Activated CD4-positive, alpha-beta memory T cell treated with anti-CD3 and anti-CD28 coated beads, Interleukin-2, amount 10 ng/mL, durations not matched to agents 7 days and 5 days (primary cell): ENCODE measurements around the gene ADRM1. TPM values are rescaled to one million over a fixed set of nuclear protein-coding genes. Genes with fewer than 3 reads are reported as not detected.

Source experiments
- CTCF ChIA-PET: fragments of 350-600 bp; sonication (Branson Sonifier 250); formaldehyde crosslinking; loops from one replicate; lab custom pipeline; 2021; ENCODE audit warnings: antibody characterized with exemption, inconsistent platforms; lab: Charles Lee
- POLR2A ChIA-PET: fragments of 350-600 bp; sonication (Branson Sonifier 250); formaldehyde crosslinking; loops from one replicate; lab custom pipeline; 2021; ENCODE audit warnings: antibody characterized with exemption; lab: Charles Lee
- DNase-seq: peaks from one replicate; pipeline ENCODE4 v3.0.0-alpha.2; 2020
- H3K27ac Mint-ChIP-seq: one replicate; pipeline ENCODE4 v1.8.0; 2021; ENCODE audit warnings: mild to moderate bottlenecking, mixed read lengths
- H3K27me3 Mint-ChIP-seq: one replicate; pipeline ENCODE4 v1.8.0; 2021; ENCODE audit warnings: mixed read lengths
- H3K36me3 Mint-ChIP-seq: one replicate; pipeline ENCODE4 v1.8.0; 2021; ENCODE audit warnings: low read depth, mixed read lengths
- H3K4me1 Mint-ChIP-seq: one replicate; pipeline ENCODE4 v1.8.0; 2021; ENCODE audit warnings: mixed read lengths
- H3K4me3 Mint-ChIP-seq: one replicate; pipeline ENCODE4 v1.8.0; 2021; ENCODE audit warnings: mild to moderate bottlenecking, mixed read lengths
- H3K9me3 Mint-ChIP-seq: one replicate; pipeline ENCODE4 v1.8.0; 2021; ENCODE audit warnings: mixed read lengths
- total RNA-seq, 2 experiments: library from RNA; stranded (reverse); gene quantifications; one replicate each; pipeline ENCODE4 v1.2.3, GENCODE V29; 2021

The ADRM1 gene
- total RNA-seq, 2 experiments from 2014 or later: 90.1 to 91.0 TPM

DNA sequence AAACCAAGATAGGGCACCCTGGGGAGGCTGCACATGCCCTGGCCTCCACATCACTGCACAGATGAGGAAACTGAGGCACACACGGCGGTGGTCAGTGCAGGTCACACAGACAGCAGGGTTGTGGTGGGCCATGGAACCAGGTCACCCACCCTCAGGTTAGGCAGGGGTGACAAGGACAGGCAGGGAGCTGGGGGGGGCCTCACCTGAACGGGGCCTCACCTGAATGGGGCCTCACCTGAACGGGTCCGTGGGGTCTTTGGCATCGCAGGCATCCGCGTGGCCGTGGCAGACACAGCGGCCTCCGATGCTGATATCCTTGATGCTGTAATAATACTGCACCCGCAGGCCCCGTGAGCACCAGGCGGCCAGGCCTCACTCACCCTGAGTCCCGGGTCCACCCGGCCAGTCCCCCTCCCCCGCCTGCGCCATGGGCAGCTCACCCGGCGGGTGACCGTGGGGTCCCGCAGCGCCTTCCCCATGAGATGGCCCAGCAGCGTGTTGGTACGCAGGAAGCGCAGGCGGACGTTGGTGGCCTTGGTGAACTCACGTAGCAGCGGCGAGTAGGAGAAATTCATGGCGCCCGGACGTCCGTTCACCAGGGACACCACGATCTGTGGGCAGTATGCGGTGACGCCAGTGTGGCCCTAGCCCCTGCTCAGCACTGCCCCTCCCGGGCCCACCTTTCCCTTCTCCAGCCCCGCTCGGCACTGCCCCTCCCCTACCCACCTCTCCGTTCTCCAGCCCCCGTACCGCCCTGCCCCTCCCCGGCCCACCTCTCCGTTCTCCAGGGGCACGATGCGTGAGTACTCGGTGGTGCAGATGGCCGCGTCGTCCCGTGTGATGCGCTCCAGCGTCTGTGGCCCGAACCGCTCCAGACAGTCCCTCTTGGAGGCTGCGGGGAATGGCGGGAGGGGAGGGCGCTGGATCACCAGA is 48.9 kb downstream of the ADRM1 start:
- peaks cover 11% of the 10 kb centered on the region for H3K9me3 Mint-ChIP-seq
- CTCF ChIA-PET: no interaction called here
- POLR2A ChIA-PET: no interaction called here

DNA sequence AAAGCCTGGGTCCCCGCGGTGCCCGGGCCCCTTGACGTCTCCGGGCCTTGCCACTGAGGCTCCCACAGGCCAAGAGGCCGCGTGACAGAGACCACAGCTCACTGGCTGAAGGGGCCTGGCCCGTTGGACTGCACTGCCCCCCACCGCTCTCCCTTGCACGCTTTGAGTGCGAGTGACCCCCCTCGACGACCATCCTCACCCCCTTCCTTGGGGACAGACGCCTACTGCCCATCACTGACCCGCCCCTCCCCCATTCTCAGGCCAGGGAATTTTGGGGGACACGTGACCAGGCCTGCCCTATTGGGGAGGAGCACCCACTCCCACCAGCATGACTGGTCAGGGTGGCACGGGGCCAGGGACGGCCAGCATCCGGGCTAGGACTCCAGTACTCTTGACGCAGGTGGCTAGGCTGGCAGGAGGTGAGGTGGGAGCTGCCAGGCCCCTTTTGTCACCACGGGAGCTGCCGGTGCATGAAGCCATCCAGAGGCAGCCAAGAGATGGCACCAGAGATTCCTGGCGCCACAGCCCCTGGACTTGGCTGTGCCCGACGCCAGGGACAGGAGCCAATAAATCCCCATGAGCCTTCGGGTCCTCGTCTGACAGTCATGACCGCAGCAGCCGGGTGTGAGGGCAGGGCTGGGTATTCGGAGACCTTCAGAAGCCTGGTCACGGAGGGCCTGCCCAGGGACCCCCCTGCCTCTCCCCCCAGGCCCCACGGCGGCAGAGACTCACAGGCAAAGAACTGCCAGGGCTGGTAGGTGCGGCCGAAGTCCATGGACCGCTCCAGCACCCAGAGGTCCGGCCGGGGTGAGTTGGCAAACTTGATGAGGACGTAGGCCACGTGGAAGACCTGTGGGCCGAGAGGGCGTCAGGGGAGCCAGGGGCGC is 49.8 kb downstream of the ADRM1 start:
- no peaks in the 10 kb centered on the region for H3K36me3 Mint-ChIP-seq
- no peak for DNase-seq
- H3K4me1 Mint-ChIP-seq: no peaks in the 10 kb centered on the region
- ChIA-PET POLR2A (no interaction called here), CTCF (no interaction called here)
- peaks cover 11% of the 10 kb centered on the region for H3K9me3 Mint-ChIP-seq
- H3K4me3 Mint-ChIP-seq: no peak overlapping the region
- no peaks in the 10 kb centered on the region for H3K27me3 Mint-ChIP-seq
- H3K27ac Mint-ChIP-seq: no peak overlapping the region

More for the DNA sequence above, 48.9 kb downstream of the ADRM1 start:
- Mint-ChIP-seq H3K36me3 (no peaks in the 10 kb centered on the region), H3K4me3 (no peak overlapping the region), H3K4me1 (no peaks in the 10 kb centered on the region), H3K27ac (no peak overlapping the region), H3K27me3 (no peaks in the 10 kb centered on the region)
- DNase-seq: no peak

DNA sequence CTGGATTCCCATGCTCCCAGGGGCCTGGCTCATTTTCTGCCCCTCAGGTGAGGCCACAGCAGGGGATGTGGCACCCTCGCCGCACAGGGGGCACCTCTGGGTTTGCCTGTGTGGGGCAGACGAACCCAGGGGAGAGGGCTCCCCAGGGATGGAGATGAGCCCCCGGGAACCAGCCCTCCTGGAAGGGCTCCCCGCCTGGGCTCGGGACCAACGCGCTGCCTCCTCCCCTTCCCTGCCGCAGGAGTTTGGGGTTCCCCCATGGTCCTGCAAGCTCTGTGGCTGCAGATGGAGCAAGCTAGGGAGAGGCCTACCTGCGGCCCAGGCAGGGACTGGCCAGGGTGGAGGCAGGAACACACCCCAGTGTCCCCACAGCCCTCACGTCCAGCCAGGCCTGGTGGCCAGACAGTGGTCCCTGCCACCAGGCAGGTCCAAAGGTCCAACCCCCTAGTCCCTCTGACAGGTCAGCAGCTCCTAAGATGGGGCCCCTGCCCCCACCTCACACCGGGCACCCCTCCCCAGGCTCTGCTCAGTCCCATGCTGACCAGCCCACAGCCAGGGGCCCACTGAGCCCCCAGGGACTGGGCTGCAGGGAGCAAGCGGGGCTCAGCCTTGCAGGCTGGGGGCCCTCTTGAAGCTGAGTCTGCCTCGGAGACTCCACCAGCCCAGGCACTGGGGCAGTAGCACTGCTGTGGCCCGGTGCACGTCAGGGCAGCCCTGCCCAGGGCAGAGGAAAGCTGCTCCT is 50.7 kb downstream of the ADRM1 start:
- Mint-ChIP-seq H3K27me3 (no peaks in the 10 kb centered on the region), H3K36me3 (no peaks in the 10 kb centered on the region), H3K27ac (no peak overlapping the region), H3K9me3 (peaks cover 6% of the 10 kb centered on the region), H3K4me3 (no peak overlapping the region), H3K4me1 (no peaks in the 10 kb centered on the region)
- ChIA-PET CTCF (no interaction called here), POLR2A (no interaction called here)
- no peak for DNase-seq

DNA sequence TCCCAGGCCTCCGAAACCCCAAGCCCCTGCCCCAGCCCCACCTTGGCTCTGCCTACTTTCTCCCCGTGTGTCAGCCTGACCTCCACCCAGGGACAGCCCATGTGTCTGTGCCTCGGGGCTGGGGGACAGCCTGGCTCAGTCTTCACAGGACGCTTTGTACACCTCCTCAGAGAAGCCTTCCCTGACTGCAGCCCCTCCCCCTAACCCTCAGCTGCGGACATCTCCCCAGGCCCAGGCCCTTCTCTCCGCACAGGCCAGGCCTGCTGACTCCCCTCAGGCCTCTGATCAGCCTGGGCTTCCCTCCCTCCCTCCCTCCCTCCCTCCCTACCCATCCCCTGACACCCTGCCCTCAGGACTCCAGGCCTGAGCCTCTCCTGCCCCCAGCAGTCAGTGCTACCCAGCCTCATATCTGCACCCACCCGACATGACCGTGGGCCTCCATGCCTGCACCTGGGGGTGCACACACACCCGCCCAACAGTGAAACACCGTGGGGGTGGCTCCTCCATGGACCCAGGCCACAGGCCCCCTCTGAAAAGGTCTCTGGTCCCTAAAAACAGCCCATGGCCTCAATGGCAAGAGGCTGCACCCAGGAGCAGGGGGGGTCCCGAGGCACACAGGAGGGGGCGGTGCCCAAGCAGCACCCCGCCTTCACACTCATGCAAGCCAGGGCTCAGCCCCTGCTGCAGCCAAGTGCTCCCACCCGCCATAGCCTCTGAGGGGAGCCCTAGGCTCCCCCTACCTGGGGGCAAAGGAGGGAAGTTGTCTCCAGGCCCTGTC is 51.4 kb downstream of the ADRM1 start:
- ChIA-PET CTCF (no interaction called here), POLR2A (no interaction called here)
- no peaks in the 10 kb centered on the region for H3K36me3 Mint-ChIP-seq
- H3K27ac Mint-ChIP-seq: no peak overlapping the region
- peaks cover 2% of the 10 kb centered on the region for H3K9me3 Mint-ChIP-seq
- H3K4me1 Mint-ChIP-seq: no peaks in the 10 kb centered on the region
- no peak overlapping the region for H3K4me3 Mint-ChIP-seq
- no peak for DNase-seq
- no peaks in the 10 kb centered on the region for H3K27me3 Mint-ChIP-seq

DNA sequence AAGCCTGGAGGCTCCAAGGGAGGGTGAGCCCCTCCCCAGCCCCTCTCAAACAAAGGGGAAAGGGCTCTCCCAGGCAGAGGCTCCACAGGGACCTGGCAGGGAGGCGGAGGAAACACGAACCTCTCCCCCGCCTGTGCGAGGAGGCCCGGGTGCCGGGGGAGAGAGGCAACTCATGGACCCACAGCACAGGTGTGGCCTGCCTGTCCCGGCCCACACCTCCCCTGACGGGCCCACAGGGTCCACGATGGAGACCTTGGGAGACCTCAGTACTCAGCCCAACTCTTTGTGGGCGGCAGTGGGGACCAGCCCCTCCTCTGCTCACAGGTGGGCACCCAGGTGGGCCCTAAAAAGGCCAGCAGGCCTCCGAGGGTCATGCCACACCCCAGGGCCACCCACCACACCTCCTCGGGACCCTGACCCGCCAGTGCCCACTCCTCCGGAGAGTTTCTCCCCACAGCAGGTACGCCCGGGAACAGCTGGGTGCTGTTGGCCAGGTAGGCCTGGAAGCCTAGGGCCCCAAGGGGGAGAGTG is 52.1 kb downstream of the ADRM1 start:
- POLR2A ChIA-PET: no interaction called here
- H3K27me3 Mint-ChIP-seq: no peaks in the 10 kb centered on the region

DNA sequence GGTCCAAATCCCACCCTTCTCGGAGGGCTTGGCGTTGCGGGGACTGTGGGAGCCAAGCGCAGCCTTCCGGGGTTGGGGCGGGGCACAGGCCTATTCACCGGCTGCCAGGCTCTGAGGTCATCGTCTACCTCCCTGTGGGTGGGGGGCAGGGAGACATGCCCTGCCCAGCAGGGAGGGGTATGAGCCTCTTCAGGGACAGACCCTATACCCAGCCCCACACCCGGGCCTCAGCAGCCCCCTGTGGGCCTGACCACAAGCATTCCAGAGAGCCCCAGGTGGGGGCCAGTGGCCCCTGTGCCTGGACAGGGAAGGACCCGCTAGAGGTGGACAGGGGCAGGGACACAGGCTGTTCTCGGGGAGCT is 52.7 kb downstream of the ADRM1 start:
- H3K4me1 Mint-ChIP-seq: no peaks in the 10 kb centered on the region
- H3K27ac Mint-ChIP-seq: no peak overlapping the region
- no peaks in the 10 kb centered on the region for H3K36me3 Mint-ChIP-seq
- H3K27me3 Mint-ChIP-seq: no peaks in the 10 kb centered on the region
- POLR2A ChIA-PET: no interaction called here
- DNase-seq: no peak
- no peak overlapping the region for H3K4me3 Mint-ChIP-seq
- no peaks in the 10 kb centered on the region for H3K9me3 Mint-ChIP-seq
- CTCF ChIA-PET: no interaction called here

More for the DNA sequence above, 52.1 kb downstream of the ADRM1 start:
- no peak overlapping the region for H3K4me3 Mint-ChIP-seq
- CTCF ChIA-PET: no interaction called here
- no peaks in the 10 kb centered on the region for H3K4me1 Mint-ChIP-seq
- DNase-seq: no peak
- H3K9me3 Mint-ChIP-seq: no peaks in the 10 kb centered on the region
- no peaks in the 10 kb centered on the region for H3K36me3 Mint-ChIP-seq
- H3K27ac Mint-ChIP-seq: no peak overlapping the region

DNA sequence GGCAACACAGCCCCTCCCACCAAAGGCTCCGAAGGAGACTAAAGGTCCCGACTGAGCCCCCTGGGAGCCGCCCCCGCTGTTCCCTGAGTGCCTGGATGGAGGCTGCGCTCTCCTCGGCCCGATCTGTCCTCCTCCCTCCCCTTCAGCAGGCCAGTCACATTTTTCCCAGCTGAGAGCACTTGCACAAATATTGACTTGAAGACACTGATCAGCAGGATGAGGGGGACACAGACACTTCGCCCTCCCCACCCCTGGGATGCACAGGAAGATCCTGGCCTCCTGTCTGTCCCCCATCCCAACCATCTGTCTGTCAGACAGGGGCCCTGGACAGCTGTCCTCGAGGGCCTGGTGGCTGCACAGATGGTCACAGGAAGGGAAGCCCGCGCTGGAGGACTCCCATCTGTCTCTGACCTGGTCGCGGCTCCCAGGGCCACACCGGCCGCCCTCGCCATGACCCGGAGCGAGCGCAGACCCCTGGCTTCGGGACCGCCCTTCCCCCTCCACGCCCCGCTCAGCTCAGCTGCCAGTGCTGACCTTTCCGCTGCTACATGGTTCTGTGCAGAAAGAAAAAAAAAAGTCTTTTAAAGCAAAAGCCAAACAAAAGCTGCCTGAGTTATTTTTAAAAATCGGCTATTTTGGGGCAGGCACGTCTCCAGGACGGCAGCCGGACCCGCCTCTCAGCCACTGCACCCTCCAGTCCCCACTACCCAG is 53.2 kb downstream of the ADRM1 start:
- Mint-ChIP-seq H3K4me3 (no peak overlapping the region), H3K27me3 (no peaks in the 10 kb centered on the region), H3K27ac (no peak overlapping the region), H3K36me3 (no peaks in the 10 kb centered on the region), H3K4me1 (no peaks in the 10 kb centered on the region), H3K9me3 (no peaks in the 10 kb centered on the region)
- POLR2A ChIA-PET: no interaction called here
- DNase-seq: no peak
- CTCF ChIA-PET: no interaction called here

DNA sequence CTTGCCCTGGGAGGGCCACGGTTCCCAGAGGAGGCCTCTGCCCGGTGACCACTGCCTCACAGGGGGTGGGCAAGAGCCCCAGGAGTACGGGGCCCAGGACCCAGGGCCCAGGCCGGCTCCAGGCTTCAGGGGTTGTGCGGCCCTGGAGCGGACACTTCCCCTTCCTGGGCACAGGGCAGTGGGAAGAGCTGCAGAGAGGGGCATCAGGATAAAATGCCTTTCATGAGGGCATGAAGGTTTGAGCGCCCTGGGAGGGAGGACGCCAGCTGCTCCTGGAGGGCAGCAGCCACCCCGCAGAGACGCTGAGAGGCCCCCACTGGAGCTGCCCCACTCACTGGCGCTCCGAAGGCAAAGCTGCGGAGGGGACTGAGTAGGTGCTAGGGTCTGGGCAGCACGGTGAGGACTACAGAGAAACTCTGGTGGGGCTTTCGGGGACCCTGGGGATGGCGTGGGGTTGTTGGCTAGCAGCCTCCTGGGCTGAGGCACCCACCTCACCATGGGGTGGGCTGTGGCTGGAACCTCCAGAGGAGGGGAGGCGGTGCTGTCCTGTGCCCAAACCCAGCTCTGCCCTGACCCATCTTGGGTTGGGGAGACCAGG is 53.9 kb downstream of the ADRM1 start:
- no peaks in the 10 kb centered on the region for H3K36me3 Mint-ChIP-seq
- H3K4me1 Mint-ChIP-seq: no peaks in the 10 kb centered on the region
- H3K4me3 Mint-ChIP-seq: no peak overlapping the region
- H3K27me3 Mint-ChIP-seq: no peaks in the 10 kb centered on the region
- no peaks in the 10 kb centered on the region for H3K9me3 Mint-ChIP-seq
- POLR2A ChIA-PET: no interaction called here
- no peak for DNase-seq
- no peak overlapping the region for H3K27ac Mint-ChIP-seq
- CTCF ChIA-PET: no interaction called here

DNA sequence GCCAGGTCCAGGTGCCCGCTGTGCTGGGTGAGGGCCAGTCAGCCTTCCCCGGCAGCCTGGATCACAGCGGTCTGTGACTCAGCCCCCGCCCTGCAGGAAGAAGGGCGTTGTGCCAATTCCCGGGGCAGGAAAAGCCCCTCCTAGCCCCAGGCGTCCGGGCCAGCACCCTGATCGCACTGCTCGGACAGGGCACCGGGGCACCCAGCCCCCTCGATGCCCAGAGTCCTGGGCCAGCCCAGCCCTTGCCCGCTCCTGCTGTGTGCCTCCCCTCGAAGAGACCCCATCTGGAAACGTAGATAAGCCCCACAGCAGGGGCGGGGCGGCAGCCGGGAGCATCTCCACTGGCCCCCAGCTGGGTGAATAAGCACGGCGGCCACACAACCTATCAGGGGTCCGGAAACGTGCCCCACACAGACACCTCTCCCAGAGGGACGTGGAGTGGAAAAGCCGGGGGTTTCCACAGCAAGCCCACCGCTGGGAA is 54.4 kb downstream of the ADRM1 start:
- H3K9me3 Mint-ChIP-seq: no peaks in the 10 kb centered on the region
- no peak overlapping the region for H3K4me3 Mint-ChIP-seq
- ChIA-PET CTCF (no interaction called here), POLR2A (no interaction called here)
- H3K27me3 Mint-ChIP-seq: no peaks in the 10 kb centered on the region
- DNase-seq: no peak
- H3K36me3 Mint-ChIP-seq: no peaks in the 10 kb centered on the region
- H3K27ac Mint-ChIP-seq: no peak overlapping the region
- H3K4me1 Mint-ChIP-seq: no peaks in the 10 kb centered on the region

DNA sequence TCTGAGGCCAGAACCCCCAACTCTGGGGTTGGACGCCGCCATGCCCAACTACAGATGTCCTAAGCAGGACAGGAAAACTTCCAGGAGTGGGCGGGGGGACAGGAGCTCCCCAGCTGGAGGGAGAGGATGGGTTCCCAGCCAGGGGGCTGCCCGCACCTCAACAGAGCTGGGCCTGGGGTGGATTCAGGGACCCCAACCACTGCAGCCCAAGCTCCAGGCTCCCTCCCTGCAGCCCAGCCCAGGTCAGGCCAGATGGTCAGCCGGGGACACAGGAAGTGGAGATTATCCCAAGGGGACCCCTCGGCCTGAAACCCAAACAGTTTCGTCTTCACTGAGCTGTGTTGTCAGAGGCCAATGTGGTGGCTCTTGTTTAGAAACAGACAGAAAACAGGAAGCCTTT is 54.9 kb downstream of the ADRM1 start:
- Mint-ChIP-seq H3K27me3 (no peaks in the 10 kb centered on the region), H3K36me3 (no peaks in the 10 kb centered on the region), H3K4me3 (no peak overlapping the region), H3K9me3 (no peaks in the 10 kb centered on the region), H3K4me1 (no peaks in the 10 kb centered on the region), H3K27ac (no peak overlapping the region)
- ChIA-PET CTCF (no interaction called here), POLR2A (no interaction called here)
- DNase-seq: no peak
